ENCODE data around the gene TIFAB. TPM values are rescaled to one million over a fixed set of nuclear protein-coding genes. Genes with fewer than 3 reads are reported as not detected.
"Not testable (repeated sequence)": the region's sequence is repeated elsewhere in the genome, so short reads cannot be mapped to it uniquely, and the experiment has no call there.

TIFAB gene
- under 1 TPM; 0.09 to 0.31 TPM for total RNA-seq
- long read RNA-seq = 0 reads

DNA sequence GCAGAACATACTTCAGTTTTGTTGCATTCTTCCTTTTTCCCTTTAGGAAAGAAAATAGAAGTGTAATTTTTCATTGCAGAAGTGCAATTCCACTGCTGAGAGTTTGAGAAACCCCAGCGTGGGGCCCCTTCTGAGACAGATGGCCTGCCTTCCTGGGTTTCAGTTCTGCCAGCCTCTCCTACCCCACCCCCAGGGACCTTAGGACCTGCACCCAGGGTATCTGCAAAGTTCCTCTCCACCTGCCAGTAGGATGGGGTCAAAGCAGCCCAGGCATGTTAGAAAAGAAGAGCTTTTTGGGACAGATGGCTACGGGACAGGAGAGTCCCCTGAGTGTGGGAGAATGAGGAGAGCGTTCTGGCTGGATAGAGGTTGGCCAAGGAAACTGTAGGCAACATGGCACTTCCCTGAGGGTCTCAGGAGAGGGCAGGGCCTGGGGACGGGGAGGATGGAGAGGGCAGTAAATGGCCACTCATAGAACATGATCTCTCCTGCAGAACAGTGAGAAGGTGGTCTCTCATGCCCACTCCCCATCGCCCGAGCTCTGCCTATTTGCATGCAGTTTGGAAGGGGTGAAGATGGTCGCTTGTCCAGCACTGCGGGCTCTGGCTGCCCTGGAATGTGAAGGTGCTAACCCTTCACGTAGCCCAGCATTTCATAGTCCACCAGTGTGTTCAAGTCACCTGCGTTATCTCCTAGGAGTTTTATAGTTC, at the start of gene TIFAB:
TSS of gene TIFAB (minus strand) at position 31 of the 710 bp plus-strand sequence. CDS start 2,412 bp downstream, outside the sequence.
- intact Hi-C loops (cut with DNase I, micrococcal nuclease) = no loop called here
- peak in 1 of 2 donors; percentile 14 for DNase-seq
- no peak for ATAC-seq

DNA sequence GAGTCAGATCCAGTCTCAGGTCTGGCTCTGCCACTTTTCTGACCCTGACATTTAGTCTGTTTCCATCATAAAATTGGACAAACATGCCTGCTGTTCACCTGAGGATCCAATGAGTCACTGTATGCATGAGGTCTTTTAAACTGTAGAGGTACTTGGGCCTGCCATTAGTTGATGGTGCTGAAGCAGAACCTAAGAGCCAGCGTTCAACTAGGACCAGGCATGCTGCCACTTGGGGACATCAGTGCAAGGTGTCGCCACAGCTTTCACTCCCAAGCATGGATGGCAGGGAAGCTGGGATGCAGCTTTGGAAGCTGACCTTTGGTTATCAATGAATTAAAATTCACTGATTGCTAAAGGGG, 46.5 kb upstream of the TIFAB start:
- ATAC-seq (no peak), DNase-seq (no peak)

GRCh38 chr5:135497971-135498636, 46.0 kb upstream of the TIFAB start:
- ATAC-seq (no peak), DNase-seq (no peak)
- intact Hi-C loops (cut with DNase I, micrococcal nuclease) = no loop called here

More for the DNA sequence above, 46.5 kb upstream of the TIFAB start:
- intact Hi-C loops (cut with DNase I, micrococcal nuclease) = no loop called here

DNA sequence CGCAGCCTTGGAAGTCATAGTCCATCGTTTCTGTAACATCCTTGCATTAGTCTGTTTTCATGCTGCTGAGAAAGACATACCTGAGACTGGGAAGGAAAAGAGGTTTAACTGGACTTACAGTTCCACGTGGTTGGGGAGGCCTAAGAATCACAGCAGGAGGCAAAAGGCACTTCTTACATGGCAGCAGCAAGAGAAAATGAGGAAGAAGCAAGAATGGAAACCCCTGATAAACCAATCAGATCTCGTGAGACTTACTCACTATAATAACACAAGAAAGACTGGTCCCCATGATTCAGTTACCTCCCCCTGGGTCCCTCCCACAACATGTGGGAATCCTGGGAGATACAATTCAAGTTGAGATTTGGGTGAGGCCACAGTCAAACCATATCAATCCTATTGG, 43.4 kb upstream of the TIFAB start:
- ATAC-seq; DNase-seq; intact Hi-C loops (cut with DNase I, micrococcal nuclease): not testable (repeated sequence)

GRCh38 chr5:135494196-135494595, 42.0 kb upstream of the TIFAB start:
- DNase-seq (no peak), ATAC-seq (no peak)
- intact Hi-C loops (cut with DNase I, micrococcal nuclease) = no loop called here

DNA sequence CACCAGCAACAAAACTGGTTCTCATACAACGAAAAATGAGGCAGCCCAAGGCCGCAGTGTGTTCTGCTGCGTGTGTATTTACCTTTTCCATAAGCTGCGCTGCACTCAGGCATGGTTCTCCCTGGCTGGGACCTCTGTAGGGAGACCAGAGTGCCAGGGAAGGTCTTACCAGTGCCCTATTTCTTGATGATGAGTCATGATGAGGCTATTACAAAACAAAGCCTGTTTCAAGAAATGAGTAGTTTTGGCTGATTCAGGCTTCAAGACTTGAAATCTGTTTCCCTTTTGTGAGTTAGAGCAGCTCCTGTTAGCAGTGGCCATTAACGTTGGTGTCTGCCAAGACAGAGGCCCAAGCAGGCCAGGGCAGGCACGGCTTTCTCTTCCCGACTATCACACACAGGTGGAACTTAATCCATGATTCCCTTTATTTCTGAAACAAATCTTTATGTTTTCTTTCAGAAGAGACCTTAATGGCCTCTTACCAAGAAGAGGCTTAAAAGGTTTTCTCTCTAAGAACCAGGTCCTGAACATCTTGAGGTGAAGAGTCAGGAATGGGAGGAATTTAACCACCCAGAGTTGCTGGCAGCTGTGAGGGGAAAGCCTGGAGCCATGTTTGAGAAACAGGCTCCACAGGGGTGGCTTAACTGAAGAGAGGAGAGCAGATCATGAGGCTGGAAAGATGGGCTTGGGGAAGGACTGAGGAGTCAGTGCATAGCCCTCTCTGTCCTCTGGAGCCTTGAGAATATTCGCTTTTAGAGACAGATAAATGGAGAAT, 41.4 kb upstream of the TIFAB start:
- DNase-seq (no peak), ATAC-seq (no peak)
- intact Hi-C loops (cut with DNase I, micrococcal nuclease) = no loop called here

GRCh38 chr5:135492319-135492626, 40.1 kb upstream of the TIFAB start:
- intact Hi-C loops (cut with DNase I, micrococcal nuclease) = no loop called here
- no peak for DNase-seq
- ATAC-seq = no peak

DNA sequence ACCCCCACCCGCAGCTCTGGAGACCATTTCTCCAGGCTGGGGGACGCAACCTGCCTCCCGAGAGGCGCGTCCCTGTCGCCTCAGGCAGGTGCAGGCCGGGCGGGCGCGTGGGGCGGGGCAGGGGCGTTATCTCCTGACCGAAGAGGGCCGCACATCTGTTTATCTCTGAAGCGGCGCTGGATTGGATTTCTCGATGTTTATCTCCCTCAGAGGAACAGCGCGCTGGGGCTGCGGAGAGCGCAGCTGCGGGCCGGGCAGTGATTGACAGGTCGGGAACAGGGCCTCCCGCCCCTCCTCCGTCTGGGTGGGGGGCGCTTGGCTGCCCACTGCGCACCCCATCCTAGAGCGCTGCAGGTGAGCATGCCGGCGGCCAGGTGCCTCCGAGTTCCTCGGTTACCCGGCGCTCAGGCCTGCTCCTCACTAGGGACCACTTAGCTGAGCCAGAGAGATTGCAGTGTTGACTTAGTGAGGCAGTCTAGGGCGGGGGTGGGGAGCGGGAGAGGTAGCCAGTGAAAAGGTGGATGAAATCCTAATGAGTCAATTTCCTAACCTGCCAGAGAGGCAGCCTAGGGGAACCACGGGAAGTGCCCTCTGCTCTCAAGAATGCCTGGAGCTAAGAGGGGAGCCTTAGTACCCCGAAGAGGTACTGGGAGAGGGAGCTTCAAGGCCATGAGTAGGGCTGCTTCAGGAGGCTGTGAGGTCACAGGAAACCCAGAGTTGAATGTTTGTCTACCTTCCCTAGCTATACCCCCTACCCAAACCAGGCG, 39.6 kb upstream of the TIFAB start:
- DNase-seq (no peak), ATAC-seq (no peak)

DNA sequence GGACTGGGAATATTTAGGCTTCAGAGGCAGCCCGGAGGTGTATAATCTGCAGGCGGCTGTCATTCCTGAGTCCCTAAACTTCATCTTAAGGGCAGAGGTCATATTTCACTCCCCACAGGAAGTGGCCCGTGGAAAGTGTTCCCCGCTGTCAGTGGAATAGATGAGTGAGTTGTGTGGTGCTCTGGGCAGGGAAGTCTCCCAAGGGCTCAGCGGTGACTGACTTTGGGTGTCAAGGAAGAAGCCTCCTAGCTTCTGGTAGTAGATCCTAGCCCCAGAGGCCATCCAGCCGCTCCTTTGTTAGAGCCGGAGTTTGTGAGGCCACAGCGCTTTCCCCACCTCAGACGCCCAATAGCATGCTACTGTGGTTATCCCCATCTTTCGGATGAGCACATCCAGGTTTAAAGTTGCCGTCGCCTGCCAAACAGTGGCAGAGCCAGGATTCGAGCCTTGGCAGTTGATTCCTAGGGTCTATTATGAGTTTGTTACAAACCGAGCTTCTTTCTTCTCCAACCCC, 38.9 kb upstream of the TIFAB start:
- ATAC-seq (no peak), DNase-seq (no peak)
- intact Hi-C loops (cut with DNase I, micrococcal nuclease) = no loop called here

More for the DNA sequence above, 39.6 kb upstream of the TIFAB start:
- intact Hi-C loops (cut with DNase I, micrococcal nuclease) = no loop called here

DNA sequence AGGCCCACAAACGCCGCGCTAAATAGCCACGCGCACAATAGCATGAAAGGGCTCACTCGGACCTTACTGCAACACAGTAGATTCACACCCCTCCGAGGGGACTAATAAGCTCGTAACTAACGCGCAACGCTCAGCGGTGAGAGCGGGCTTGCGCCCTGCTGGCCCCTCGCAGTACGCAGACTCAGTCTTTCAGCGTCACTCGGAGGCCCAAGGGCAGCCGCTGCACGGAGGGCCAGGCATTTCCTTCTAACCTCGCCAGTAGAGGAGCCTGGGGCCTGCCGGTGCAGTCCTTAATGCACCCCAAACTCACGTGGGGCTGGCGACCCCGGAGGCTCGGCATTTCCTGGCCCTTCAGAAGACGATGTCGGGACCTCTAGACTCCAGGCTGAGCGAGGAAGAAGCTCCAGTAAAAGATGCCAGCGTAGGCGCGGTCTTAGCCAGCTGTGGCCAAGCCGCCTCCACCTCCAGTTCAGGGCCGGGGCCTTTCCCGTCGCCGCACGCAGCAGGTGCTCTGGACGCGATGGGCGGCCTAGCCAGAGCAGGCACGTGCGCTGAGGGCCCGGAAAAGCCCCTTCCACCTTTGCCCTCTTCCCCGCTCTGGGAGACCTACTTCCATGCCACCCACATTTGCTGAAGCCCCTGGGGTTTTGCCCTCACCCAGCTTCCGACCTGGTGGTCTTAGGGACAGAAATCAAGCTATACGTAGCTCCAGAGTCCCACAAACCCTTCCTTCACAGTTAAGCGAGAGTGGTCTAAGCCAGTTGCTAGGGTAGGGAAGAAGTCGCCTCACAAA, 38.3 kb upstream of the TIFAB start:
- ATAC-seq (no peak), DNase-seq (no peak)
- intact Hi-C loops (cut with DNase I, micrococcal nuclease) = no loop called here

GRCh38 chr5:135489466-135490244, 37.5 kb upstream of the TIFAB start:
- DNase-seq = no peak
- no peak for ATAC-seq

GRCh38 chr5:135488727-135489465, 36.7 kb upstream of the TIFAB start:
- intact Hi-C loops (cut with DNase I, micrococcal nuclease) = no loop called here
- ATAC-seq = no peak
- DNase-seq = no peak

More at GRCh38 chr5:135489466-135490244, 37.5 kb upstream of the TIFAB start:
- intact Hi-C loops (cut with DNase I, micrococcal nuclease) = no loop called here

DNA sequence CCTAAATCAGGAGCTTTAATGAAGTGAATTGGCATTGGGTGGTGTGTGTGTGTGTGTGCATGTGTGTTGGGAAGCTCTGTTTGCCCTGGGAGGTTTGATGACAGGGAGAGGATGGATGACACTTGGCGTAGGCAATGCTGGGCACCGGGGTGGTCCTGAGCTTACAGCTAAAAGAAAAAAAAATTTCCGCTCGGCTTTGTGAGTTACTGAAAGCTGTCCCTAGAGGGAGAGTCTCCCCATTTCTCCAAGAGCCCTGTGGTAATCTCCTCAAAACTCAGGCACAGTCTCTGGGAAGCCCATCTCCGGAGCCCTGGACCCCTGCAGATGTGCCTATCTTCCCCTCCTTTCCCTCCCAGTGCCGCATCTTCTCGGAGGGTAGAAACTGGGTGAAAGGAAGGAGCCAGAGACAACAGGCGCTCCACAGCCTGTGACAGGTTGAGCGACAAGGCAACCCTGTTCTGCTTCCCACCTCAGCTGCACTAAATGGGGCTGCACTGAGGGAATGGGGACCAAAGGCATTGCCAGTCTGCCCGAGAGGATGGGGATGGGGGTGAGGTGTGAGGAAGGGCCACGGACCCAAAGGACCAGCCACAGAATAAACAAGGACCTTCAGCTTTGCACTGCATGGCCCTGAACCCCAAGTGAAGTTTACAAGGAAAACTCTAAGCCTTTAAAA, 35.8 kb upstream of the TIFAB start:
- ATAC-seq = no peak
- intact Hi-C loops (cut with DNase I, micrococcal nuclease) = no loop called here
- DNase-seq = no peak

GRCh38 chr5:135487037-135487395, 34.9 kb upstream of the TIFAB start:
- DNase-seq = no peak
- ATAC-seq = no peak
- intact Hi-C loops (cut with DNase I, micrococcal nuclease) = no loop called here

- no peak for ATAC-seq
- intact Hi-C loops (cut with DNase I, micrococcal nuclease) = no loop called here
- DNase-seq = no peak
Measured at GRCh38 chr5:135486131-135487036, 34.2 kb upstream of the TIFAB start.

All from left colon (tissue), 2 donors.